Activated T-helper 2 cell treated with anti-CD3 and anti-CD28 coated beads, Interferon-gamma antibody, Interleukin-2, Interleukin-4, amounts not matched to agents 10 μg/mL and 5 μg/mL and 100 μg/mL, durations not matched to agents 14 hours and 24 hours and 36 hours (primary cell): ENCODE results near the gene GGA1. TPM values are rescaled to one million over a fixed set of nuclear protein-coding genes. Genes with fewer than 3 reads are reported as not detected.
A peak's percentile ranks its signal among the peaks of the same experiment; 100 is the strongest.

ENCODE experiments used
- DNase-seq: peaks from one replicate; pipeline ENCODE4 v3.0.0; 2021; ENCODE audit warnings: low spot score
- H3K27ac Mint-ChIP-seq: one replicate; pipeline ENCODE4 v1.8.0; 2021; ENCODE audit warnings: mixed read lengths
- H3K27me3 Mint-ChIP-seq: one replicate; pipeline ENCODE4 v1.8.0; 2021; ENCODE audit warnings: low read depth, mixed read lengths
- H3K36me3 Mint-ChIP-seq: one replicate; pipeline ENCODE4 v1.8.0; 2021; ENCODE audit warnings: low read depth, mixed read lengths
- H3K4me1 Mint-ChIP-seq: one replicate; pipeline ENCODE4 v1.8.0; 2021; ENCODE audit warnings: low read depth, mixed read lengths
- H3K4me3 Mint-ChIP-seq: one replicate; pipeline ENCODE4 v1.8.0; 2021; ENCODE audit warnings: low read depth, mild to moderate bottlenecking, moderate library complexity, mixed read lengths
- H3K9me3 Mint-ChIP-seq: one replicate; pipeline ENCODE4 v1.8.0; 2021; ENCODE audit warnings: mixed read lengths
- intact Hi-C: fragments of 100-400 bp; cut with micrococcal nuclease; formaldehyde crosslinking; loops from one replicate; pipeline ENCODE4 v1.15.1; 2023
- total RNA-seq: library from RNA; stranded (reverse); gene quantifications from 2 replicates; pipeline ENCODE4 v1.2.3, GENCODE V29; 2022

GGA1 gene
- total RNA-seq, 1 donor from 2014 or later, result 69.3 TPM

- H3K27ac Mint-ChIP-seq, result peak overlapping the region; percentile 55
- peaks cover 36% of the 10 kb centered on the region for H3K4me1 Mint-ChIP-seq
- DNase-seq, result no peak
- H3K36me3 Mint-ChIP-seq, result peaks cover 13% of the 10 kb centered on the region
- no peaks in the 10 kb centered on the region for H3K9me3 Mint-ChIP-seq
- intact Hi-C loops, result loop anchor here (10.0 kb wide), 1 partner anchor 172 kb away; the partner anchor contains the start of genes ANKRD54 and EIF3L
- H3K27me3 Mint-ChIP-seq, result no peaks in the 10 kb centered on the region
- H3K4me3 Mint-ChIP-seq, result no peak overlapping the region
These were observed 63.7 kb downstream of the GGA1 start for GRCh38 chr22:37672206-37672919.

DNA sequence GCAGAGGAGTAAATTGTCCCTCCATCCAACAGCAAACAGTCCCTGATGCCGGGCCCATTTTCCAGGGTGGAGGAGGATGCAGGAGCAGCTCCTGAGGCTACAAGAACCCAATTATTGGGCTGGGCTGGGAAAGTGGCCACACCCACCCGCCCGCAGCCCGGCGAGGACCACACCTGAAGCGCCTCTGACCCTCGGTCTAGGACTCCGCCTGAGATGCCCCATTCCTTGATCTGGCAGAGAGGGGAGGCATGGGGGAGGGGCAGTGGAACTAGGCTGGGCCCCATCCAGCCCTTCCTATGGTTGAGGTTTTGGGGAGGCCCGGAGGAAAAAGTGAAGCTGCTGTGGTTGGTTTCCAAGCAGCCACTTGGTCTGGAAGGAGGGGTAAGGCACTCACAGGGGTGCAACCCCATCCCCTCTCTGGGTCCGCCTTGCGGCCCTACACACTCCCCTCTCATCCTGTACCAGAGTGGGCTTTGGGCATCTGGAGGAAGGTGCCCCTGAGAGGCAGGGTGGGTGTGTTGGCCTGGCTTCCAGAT, 64.4 kb downstream of the GGA1 start:
- Mint-ChIP-seq H3K27me3 (no peaks in the 10 kb centered on the region), H3K9me3 (no peaks in the 10 kb centered on the region), H3K4me3 (no peak overlapping the region), H3K4me1 (peaks cover 39% of the 10 kb centered on the region), H3K27ac (peak overlapping the region; percentile 17), H3K36me3 (peaks cover 17% of the 10 kb centered on the region)
- intact Hi-C loops, result loop anchor here (10.0 kb wide), 1 partner anchor 172 kb away; the partner anchor contains the start of genes ANKRD54 and EIF3L
- no peak for DNase-seq

- Mint-ChIP-seq H3K9me3 (no peaks in the 10 kb centered on the region), H3K4me3 (peak overlapping the region; percentile 68), H3K27ac (peak overlapping the region; percentile 77), H3K36me3 (peaks cover 21% of the 10 kb centered on the region), H3K27me3 (no peaks in the 10 kb centered on the region), H3K4me1 (peaks cover 42% of the 10 kb centered on the region)
- DNase-seq, result no peak
- intact Hi-C loops, result loop anchor here (10.0 kb wide), 1 partner anchor 171 kb away; the partner anchor contains the start of genes ANKRD54 and EIF3L
These were observed 65.6 kb downstream of the GGA1 start for GRCh38 chr22:37674248-37674647.

GRCh38 chr22:37674951-37675929, 66.6 kb downstream of the GGA1 start, which contains the start of gene LGALS1:
TSS of gene LGALS1 (plus strand) at chr22:37675636. CDS start at chr22:37675703, 67 bp downstream.
- H3K27ac Mint-ChIP-seq, result peak within 1 kb of the TSS; percentile 97
- no peaks in the 10 kb centered on the region for H3K9me3 Mint-ChIP-seq
- H3K27me3 Mint-ChIP-seq, result no peaks in the 10 kb centered on the region
- intact Hi-C loops, result loop anchor here (1.0 to 10.0 kb wide), 3 partner anchors 17 to 170 kb away; partner anchors contain the start of genes ANKRD54, EIF3L, GCAT and PDXP
- H3K36me3 Mint-ChIP-seq, result peaks cover 27% of the 10 kb centered on the region
- H3K4me1 Mint-ChIP-seq, result peaks cover 41% of the 10 kb centered on the region
- peak; percentile 79 for DNase-seq
- H3K4me3 Mint-ChIP-seq, result peak within 1 kb of the TSS; percentile 95

DNA sequence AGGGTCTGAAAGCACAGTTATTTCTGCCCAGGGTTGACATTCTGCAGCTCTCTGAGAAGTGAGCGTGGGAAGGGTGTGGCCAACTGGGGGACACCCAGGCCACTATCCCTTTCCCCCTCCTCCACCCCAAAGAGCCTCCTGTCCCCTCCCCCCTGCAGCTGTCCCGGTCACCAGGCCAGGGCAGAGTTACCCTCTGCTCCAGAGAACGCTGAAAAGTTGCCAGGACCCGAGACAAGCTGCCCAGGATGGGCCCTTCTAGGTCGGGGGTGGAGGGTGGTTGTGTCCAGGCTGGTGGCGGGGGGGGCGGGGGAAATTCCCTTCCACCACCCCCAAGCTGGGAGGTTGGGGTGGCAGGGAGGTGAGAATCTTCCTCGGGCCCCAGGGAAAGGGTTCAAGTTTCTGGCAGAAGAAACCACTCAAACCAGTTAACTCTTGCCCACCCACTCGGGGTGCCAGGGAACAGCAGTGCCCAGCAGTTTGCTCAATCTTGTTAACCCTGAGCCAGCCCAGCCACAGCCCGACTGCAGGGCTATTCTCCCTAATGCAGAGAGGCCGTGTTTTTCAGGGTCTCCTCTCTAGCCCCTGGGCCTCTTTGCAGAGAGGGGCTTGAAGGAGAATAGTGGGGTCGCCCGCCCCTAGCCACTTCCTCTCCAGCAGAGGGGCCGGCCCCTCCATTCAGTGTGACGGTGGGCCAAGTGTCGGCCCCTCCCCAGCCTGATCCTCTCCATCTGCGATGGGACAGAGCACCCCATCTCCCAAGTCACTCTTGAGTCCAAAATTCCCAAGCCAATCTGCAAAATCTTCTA, 67.5 kb downstream of the GGA1 start:
- Mint-ChIP-seq H3K4me1 (peaks cover 41% of the 10 kb centered on the region), H3K9me3 (no peaks in the 10 kb centered on the region), H3K27me3 (no peaks in the 10 kb centered on the region), H3K27ac (peak overlapping the region; percentile 97), H3K36me3 (peaks cover 27% of the 10 kb centered on the region), H3K4me3 (peak overlapping the region; percentile 95)
- intact Hi-C loops, result loop anchor here (1.0 to 10.0 kb wide), 3 partner anchors 18 to 169 kb away; partner anchors contain the start of genes ANKRD54, EIF3L, GCAT and PDXP
- no peak for DNase-seq

DNA sequence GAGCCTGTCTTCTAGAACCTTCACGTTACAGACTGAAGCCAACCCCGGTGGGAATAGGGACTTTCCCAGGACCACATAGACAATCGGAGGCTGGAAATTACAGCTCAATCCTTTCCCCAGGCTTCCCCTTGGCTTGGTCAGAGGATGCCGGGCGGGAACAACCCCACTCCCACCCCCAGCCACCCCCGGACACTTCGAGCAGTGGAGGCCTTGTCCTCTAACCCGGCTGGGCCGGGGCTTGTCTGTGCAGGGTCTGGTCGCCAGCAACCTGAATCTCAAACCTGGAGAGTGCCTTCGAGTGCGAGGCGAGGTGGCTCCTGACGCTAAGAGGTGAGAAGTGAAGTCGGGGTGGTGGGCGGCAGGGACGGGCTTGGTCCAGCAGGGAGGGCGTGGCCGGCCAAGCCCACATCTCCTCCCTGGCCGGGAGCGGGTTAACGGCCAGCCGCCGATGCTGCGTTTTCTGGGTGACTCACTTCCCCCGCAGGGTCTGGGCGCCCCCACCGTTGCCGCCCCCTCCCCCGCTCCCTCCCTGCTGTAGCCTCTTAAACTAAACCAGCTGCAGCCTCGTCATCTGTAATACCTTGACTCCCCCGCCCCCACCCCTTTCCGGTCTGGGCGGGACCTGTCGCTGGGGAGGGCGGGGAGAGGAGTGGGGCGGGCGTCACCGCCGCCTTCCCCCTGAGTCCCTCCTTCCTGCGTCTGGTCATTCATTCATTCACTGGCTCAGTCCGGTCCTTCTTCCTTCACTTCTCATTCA, 68.3 kb downstream of the GGA1 start:
- peak; percentile 90 for DNase-seq
- intact Hi-C loops, result loop anchor here (1.0 to 10.0 kb wide), 3 partner anchors 38 to 168 kb away; partner anchors contain the start of genes ANKRD54, EIF3L, GCAT and SH3BP1
- Mint-ChIP-seq H3K27ac (peak overlapping the region; percentile 97), H3K9me3 (no peaks in the 10 kb centered on the region), H3K27me3 (no peaks in the 10 kb centered on the region), H3K36me3 (peaks cover 27% of the 10 kb centered on the region), H3K4me3 (peak overlapping the region; percentile 95), H3K4me1 (peaks cover 45% of the 10 kb centered on the region)

- no peak for DNase-seq
- Mint-ChIP-seq H3K4me3 (peak overlapping the region; percentile 95), H3K27me3 (no peaks in the 10 kb centered on the region), H3K36me3 (peaks cover 27% of the 10 kb centered on the region), H3K9me3 (no peaks in the 10 kb centered on the region), H3K27ac (peak overlapping the region; percentile 91), H3K4me1 (peaks cover 39% of the 10 kb centered on the region)
- intact Hi-C loops, result loop anchor here (1.0 to 10.0 kb wide), 3 partner anchors 38 to 167 kb away; partner anchors contain the start of genes ANKRD54, EIF3L, GCAT and SH3BP1
These were observed 68.9 kb downstream of the GGA1 start for GRCh38 chr22:37677493-37677974.

DNA sequence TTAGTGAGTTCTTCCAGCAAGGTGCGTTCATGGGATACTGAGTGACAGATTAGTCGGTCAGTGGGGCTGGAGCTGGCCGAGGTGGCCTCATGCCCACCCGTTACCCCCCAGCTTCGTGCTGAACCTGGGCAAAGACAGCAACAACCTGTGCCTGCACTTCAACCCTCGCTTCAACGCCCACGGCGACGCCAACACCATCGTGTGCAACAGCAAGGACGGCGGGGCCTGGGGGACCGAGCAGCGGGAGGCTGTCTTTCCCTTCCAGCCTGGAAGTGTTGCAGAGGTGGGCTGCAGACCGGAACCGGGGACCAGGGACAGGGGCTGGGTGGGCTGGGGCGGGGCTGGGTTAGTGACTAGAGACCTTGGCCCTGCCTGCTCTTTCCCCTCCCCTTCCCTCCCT, 69.7 kb downstream of the GGA1 start:
- intact Hi-C loops, result loop anchor here (5.0 to 10.0 kb wide), 2 partner anchors 129 to 166 kb away; partner anchors contain the start of genes ANKRD54, EIF3L and GCAT
- peaks cover 27% of the 10 kb centered on the region for H3K36me3 Mint-ChIP-seq
- H3K4me1 Mint-ChIP-seq, result peaks cover 37% of the 10 kb centered on the region

DNA sequence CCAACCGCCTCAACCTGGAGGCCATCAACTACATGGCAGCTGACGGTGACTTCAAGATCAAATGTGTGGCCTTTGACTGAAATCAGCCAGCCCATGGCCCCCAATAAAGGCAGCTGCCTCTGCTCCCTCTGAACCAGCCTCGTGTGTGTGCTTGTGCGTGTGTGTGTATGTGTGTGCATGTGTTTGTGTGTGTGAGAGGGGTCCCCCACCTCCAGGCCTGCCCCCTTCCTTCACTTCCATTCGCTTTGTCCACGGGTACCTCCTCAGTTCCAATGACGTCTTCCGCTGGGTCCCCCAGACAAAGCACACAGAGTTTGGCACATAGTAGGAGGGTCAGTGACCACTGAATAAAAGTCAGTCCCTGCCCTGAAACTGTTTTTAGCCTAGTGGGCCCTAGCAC, 71.0 kb downstream of the GGA1 start:
- peak overlapping the region; percentile 65 for H3K27ac Mint-ChIP-seq
- peaks cover 30% of the 10 kb centered on the region for H3K4me1 Mint-ChIP-seq
- peaks cover 27% of the 10 kb centered on the region for H3K36me3 Mint-ChIP-seq
- peak overlapping the region; percentile 35 for H3K4me3 Mint-ChIP-seq
- intact Hi-C loops, result loop anchor here (2.0 to 10.0 kb wide), 3 partner anchors 73 to 165 kb away; partner anchors contain the start of genes ANKRD54, EIF3L and GCAT
- no peak for DNase-seq
- H3K9me3 Mint-ChIP-seq, result no peaks in the 10 kb centered on the region
- H3K27me3 Mint-ChIP-seq, result no peaks in the 10 kb centered on the region

More for the DNA sequence above, 69.7 kb downstream of the GGA1 start:
- Mint-ChIP-seq H3K9me3 (no peaks in the 10 kb centered on the region), H3K27me3 (no peaks in the 10 kb centered on the region), H3K4me3 (no peak overlapping the region), H3K27ac (no peak overlapping the region)
- DNase-seq, result no peak

GRCh38 chr22:37680191-37680851, 71.7 kb downstream of the GGA1 start:
- Mint-ChIP-seq H3K4me3 (no peak overlapping the region), H3K27me3 (no peaks in the 10 kb centered on the region), H3K27ac (no peak overlapping the region), H3K36me3 (peaks cover 27% of the 10 kb centered on the region), H3K9me3 (no peaks in the 10 kb centered on the region), H3K4me1 (peaks cover 27% of the 10 kb centered on the region)
- intact Hi-C loops, result loop anchor here (2.0 kb wide), 1 partner anchor 74 kb away; no protein-coding TSS in a partner anchor
- DNase-seq, result no peak
